ENCODE measurements around the gene SH2D7.

SH2D7 gene

DNA sequence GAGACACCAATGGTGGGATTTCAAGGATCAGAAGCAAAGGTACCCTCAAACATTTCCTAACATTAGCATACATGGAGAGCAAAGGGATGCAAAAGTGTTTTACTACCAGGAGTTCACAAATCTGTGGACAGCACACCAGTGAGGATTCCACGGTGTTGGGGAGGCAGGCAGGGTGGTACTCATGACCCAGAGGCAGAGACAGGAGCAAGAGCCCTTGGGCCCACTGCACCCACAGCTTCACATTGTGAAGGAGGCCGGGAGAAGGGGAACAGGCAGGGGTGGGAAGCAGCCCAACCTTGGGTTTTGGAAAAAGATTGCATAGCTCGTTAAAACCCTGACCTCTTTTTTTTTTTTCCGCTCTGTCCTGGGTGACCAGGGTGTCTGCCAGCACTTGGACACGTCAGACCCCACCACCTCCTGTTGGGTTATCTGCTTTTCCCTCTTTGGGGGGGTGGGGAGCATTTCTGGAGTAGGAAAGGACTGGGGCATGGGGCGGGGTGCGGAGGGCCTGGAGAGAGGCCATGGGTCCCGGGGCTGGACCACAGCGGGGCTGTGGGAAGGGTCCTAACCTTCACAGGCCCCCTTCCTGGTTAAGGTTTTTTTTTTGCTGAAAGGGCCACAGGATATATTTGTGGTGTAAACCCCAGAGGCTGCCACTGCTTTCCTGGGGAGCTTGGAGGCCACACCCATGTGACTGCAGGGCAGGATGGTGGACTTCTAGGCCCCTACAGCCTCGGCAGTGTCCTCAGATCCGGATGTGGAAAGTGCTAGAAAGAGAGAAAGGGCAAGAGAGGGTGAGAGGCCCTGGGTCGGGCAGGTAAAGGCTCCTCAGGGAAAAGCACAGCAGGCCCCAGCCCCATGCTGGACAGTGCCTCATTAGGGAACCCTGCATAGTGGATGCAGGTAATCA lies 12.5 kb downstream of the SH2D7 start:
- no peak for DNase-seq

DNA sequence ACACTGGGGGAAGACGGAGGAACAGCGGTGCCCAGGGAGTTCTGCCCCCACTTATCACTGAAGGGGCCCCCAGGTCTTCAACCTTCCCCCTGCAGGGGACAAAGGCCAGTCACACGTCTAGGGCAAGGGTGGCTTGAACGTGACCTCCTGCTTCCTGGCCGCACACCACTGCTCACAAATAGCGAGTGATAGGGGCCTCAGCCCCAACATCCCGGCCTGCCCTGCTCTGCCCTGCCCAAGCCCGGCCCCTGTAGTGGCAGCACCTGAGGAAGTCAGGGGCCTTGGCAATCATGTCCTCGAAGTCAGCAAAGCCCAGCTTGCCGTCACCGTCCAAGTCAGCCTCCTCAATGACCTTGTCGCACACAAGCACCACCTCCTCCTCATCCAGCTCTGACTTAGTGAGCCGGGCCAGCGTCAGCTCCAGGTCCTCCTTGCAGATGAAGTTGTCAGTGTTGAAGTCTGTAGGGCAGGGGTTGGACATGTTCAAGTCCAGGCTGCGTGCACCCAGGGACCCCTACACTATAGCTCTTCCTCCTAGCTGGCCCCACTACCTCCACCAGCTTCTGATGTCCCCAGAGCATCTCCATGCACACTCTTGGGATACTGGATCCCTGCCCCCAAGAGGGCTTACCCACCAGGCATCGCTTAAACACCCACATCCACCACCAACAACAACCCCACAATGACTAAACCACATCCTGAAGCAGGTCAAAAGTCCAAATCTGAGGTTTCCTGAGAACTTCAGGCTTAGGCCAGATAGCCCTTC lies 13.3 kb downstream of the SH2D7 start:
- no peak for DNase-seq

DNA sequence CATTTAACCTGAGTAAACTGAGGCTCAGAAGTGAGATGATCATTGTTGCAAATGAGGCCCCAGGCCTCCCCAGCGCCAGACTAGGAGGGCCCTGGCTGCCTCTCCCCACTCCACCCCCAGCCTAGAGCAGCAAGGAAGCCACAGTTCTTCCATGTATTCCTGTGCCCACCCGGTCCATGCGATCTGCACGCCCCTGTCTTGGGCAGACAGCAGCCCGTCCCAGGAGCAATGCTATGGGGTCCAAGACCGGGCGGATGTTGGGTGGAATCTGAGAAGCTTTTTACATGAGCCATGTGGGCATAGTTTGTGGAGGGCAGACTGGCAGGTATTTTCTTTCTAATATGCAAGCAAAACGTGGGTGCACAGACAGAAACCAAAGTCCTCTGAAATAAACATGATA lies 15.1 kb downstream of the SH2D7 start:
- DNase-seq: no peak

DNA sequence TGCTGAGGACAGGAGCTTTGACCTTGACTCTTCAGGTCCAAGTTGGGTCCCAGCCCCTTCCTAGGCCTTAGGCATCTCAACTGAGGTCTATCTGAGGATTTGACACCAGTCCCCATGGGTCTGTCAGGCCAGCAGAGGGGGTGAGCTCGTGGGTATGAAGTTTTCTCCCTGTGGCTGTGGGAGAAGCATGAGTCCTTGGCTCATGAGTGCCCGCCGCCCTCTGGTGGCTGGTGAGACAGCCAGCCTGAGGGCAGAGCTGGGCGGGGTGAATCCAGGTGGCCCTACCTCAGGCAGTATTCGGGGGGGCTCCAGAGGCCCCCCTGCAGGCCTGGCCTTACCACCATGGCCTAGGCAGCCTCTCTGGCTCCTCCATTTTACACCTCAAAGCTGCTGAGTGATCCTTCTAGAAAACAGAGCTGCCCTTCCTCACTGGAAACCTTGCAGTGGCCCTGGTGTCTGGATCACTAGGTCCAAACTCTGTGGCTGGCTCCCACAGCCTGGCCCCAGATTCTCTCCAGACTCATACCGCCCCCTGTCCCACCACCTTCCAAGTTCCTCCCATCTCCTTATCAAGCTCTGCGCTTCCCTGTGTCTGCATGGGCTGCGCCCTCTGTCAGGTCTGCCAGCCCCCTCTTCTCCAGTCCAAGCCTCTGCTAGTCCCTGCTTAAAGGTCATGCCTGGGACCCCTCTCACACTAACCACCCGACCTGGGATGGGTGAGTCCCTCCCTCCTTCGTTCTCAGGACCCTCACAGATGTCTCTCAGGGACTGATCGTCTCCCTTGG lies 16.1 kb downstream of the SH2D7 start:
- peak; percentile 86 for DNase-seq

DNA sequence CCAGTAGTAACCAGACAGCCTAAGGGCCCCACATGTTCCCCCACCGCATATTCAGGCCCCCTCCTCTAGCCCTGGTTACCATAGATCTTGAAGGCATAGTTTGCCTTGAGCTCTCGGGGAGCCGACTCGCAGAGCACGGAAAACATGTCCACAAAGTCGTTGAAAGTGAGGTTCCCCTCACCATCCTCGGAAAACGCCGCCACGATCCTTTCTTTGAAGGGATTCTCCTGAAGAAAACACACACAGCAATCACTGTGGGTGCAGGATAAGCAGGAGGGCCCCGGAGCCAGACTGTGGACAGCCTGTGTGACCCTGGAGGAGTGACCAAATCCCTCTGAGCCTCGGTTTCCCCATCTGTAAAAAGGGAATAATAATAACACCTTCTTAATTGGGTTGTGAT lies 16.8 kb downstream of the SH2D7 start:
- DNase-seq: no peak

DNA sequence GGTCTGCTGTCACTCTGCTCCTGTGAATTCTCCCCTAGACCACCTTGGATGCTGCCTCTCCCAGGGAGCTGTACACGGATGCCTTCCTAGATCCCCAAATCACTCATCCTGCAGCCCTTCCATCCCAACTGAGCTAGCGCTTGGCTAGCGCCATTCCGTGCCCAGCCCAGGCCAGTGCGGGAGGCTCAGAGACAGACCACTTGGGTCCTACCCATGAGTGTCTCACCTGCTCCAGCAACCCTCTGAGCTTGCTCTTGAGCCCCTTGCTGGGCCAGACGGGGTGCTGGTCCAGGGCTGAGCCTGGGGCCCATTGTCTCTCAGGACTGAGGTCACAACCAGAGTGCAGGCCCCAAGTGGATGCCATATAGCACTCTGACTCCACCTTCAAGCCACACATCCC lies 17.7 kb downstream of the SH2D7 start:
- DNase-seq: no peak

DNA sequence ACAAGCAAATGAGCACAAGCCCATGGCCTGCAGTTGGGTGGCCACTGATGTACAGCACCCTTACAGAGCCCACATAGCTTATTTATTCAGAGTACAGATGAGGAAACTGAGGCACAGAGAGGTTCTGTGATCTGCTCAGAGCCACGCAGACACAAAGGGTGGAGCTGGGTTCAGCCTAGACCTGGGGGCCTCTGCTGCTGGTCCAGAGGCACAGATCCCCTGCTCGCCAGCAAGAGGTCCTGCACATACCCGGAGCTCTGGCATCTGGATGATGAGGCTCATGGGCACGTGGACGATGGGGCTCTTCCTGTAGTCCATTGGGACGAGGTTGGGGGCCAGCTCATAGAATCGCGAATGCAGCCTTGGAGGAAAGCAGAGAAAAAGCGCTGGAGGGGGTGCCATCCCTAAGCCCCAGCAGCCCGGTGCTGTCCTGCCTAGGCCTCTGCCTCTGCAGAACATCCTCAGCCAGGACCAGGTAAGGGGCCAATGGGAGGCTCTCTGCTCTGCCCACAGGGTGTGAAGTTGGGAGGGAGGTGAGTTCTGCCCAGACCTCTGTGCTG lies 18.6 kb downstream of the SH2D7 start:
- no peak for DNase-seq

DNA sequence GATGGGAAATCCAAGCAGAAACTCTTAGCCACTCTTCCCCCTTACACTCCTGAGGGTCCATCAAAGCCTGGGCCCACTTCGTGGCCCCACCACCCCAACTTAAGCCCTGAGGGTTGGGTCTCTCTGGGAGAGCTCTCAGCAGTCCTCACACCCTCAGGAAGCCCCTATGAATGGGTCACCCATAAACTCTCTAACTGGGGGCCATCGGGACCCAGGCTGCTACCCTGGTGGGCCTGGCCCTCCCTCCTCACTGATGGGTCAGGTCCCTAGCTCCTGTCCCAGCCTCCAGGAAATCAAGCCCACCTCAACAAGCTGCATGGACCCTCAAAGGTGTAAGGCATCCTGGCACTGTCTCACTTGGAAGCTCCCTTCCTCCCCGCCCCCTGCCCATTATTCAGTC lies 19.4 kb downstream of the SH2D7 start:
- DNase-seq: no peak

DNA sequence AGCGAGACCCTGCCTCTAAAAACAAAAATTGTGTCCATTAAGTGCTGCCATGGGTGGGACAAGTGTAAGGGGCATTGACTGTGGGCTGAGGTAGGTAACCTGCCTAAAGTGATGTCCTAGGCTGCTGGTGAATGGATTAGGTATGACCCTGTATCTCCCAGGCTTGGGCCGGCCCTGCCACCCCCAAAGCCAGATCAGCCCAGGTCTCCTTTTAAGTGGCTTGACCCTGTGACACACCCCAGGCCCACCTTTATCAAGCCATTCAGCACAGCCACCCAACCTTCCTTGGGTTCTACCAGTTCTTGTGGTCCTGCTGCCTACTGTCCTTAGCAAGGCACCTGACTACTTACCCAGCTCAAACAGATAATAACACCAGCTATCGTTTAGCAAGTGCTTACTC lies 20.2 kb downstream of the SH2D7 start:
- no peak for DNase-seq

DNA sequence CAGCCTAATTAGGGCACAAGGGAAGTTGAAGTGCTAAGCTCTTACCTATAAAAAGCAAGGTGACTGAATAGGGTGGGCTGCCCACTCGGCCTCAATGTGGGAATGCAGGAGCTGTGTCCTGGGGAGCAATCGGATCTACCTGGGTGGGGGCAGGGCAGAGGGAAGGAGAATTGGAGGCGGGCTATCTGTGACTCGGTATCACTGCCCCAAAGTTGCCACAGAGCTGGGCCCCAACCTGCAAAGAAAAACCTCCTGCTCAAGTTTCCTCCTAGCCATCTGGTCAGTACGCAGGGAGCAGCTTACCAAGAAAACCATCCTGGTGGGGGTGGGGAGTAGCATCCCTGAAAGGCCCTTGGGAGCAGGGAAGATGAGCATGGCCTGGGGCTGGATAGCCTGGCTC lies 28.2 kb downstream of the SH2D7 start:
- no peak for DNase-seq

DNA sequence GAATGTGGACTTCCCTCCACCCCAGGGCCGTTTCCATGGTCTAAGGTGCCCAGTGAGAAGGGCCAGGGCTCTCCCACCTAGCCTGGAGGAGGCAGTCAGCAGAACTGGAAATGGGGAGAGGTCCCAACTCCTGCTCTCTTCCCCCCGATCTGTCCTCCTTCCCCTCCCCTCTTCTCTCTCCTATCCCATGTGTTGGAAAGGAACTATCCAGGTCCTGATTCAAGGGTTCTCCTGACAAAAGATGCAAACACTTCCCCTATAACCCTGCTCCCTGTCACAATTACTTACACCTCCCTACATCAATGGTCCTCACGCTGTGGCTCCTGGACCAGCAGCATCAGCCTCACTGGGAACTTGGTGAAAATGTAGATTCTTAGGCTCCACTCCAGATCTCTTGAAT lies 32.9 kb downstream of the SH2D7 start:
- no peak for DNase-seq

DNA sequence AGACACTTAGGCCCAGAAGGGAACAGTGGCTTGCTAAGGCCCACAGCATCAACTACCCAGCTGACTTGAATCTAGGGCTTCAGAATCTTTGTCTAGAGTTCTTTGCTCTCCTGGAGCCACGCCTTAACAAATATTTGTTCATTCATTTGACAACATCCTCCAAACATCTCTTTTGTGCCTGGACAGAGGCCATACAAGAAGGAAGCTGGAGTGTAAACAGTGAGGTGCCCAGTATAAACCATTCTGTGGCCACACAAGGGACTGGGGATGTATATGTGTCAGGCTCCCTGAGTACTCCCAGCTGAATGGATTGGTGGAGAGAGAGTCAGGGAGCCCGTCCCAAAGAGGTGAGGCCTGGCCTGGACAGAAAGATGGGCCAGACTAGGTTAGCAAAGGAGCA lies 35.5 kb downstream of the SH2D7 start:
- DNase-seq: no peak

DNA sequence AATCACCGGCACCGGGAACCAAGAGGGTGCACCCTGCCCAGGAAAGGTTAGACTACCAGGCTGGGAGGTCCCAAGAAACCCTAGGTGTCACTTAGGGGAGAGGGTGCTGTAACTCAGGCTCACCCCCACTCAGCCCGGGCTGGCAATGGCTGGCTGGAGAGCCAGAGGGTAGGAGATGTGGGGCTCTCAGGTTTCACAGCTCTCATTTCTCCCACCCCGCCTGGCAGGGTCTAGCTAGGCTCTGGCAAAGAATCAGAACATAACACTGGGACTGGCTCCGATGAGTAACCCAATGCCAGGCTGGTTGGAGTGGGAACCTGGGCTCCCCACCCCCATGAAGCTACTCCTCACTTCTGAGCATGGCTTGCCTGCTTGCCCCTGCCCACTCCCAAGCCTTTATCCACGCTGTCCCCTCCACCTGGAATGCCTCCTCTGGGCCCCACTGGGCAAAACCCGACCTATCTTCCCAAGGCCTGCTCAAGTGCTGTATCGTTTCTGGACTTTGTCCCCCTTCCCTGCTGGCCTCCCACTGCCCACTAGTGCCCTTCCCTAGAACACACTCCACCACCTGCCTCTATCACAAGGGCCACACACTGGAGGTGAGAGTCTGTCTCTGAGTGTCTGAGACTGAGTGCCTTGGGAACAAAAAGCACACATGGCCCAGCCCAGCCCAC lies 36.9 kb downstream of the SH2D7 start:
- DNase-seq: no peak

DNA sequence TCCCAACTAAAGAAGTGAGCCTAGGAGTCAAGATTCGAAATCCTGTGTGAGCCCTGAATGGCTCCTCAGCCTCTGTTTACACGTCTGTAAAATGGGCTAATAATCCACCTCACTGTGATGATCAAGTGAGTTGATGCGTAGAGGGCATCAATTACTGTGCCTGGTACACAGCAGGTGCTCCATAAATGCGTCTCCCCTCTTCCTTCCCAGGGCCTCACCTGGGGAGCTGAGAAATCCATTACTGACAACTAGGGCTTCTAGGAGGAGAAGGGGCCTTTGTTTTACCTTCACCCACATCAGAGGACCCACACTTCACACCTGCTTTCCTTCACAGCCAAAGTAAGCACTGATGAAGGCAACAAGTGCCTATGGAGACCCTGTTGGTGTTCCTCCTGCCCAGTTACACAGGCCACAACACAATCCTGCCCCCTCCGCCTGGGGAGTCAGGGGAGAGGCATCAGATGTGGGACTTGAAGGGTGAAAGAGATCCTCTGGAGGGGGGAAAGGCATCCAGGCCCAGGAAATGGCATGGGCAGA lies 37.5 kb downstream of the SH2D7 start:
- no peak for DNase-seq

DNA sequence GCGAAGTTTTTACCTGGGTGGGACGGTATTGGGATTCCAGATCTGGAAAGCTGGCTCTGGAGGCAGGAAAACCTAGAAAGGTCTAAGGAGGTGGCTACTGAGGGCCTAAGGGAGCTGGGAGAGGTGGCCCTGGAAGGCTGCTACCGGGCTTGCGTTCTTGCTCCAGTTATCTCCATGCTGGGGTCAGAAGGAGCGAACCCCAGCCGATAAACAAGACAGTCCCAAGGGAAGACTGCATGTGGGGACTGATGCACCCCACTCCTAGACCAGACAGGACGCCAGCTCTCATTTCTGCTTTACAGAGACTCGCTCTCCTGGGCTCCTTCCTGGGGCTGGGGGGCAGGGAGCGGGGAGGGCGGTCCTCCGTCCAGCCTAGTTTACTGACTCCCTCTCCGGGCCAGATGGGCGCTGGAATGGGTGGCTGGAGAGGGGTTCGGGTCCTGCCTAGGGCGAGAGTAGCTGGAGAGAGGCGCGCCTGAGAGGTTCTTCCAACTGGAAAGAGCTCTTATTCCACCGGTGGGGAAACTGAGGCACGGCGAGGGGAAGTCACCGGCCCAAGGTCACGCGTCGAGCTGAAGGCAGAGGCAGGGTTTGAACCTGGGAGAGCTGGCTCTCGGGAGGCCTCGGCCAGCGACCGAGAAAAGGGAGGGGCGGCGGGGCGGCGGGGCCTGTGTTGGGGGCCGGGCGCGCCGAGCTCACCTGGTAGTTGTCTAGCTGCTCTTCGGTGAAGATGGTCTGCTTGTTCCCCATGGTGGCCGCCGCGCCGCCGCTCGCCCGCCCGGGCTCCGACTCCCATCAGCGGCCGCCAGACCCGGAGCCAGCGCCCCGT lies 38.3 kb downstream of the SH2D7 start:
- peak; percentile 24 for DNase-seq

DNA sequence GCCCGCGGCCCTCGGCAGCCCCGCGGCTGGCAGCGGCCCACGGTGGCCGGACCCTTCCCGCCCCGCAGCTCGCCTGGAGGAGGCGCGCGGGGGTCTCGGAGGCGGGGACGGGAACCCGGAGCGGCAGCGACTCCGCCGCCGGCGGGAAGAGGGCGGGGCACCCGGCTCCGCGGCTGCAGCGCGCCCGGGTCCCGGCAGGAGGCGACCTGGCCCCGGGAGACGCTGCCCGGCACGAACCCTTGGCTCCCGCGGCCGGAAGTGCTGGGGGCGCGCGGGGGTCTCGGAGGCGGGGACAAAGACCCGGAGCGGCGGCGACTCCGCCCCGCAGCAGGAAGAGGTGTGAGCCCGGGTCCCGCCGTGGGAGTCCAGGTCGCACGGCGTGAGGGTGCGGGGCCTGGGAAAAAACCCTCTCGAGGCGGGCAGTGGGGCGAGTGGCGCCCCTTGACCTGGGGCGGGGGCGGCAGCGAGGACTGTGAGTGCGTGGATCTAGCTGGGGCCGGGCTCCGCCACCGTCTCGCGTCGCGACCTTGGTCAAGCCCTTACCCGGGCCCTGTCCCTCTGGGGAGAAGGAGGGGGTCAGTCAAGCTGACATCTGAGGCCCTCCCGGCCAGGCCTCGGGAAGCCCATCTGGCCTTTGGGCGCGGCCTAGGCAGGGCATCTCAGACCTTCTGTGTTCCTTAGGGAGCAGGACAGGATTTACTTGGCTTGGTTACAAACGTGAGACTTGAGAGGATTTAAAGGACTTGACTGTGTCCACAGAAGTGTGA lies 39.1 kb downstream of the SH2D7 start, which contains the start of gene CIB2:
CIB2 (minus strand) TSS at position 151 of the 767 bp plus-strand sequence. CDS start 230 bp downstream, outside the sequence.
- peak; percentile 65 for DNase-seq

DNA sequence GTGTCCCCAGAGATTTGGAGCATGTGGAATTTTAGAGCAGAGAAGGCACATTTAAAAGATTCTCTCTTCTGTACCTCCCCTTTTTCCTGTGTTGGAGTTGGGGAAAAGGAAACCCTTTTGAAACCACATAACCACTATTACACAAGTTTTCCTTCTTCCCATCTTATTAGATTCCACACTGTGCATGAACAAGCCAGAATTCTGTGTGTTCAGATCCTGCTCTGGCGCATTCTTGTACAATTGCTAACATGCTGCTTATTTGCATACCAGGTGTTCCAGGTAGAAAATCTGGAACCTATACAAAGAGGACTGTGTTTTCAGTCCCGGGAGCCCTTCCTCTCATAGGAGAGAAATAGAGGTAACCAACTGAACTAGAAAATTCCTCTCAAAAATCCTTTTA lies 41.4 kb downstream of the SH2D7 start:
- no peak for DNase-seq

DNA sequence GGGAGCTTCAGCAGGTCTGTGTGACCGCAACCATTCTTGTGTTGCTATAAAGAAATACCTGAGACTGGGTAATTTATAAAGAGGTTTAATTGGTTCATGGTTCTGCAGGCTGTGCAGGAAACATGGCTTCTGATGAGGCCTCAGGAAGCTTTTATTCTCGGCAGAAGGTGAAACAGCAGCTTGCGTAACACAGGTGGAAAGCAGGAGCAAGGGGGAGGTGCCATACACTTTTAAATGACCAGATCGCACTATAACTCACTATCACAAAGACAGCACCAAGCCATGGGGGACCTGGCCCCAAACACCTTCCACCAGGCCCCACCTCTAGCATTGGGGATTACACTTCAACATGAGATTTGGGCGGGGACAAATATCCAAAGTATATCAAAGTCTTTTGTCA lies 47.2 kb downstream of the SH2D7 start:
- DNase-seq: no peak

DNA sequence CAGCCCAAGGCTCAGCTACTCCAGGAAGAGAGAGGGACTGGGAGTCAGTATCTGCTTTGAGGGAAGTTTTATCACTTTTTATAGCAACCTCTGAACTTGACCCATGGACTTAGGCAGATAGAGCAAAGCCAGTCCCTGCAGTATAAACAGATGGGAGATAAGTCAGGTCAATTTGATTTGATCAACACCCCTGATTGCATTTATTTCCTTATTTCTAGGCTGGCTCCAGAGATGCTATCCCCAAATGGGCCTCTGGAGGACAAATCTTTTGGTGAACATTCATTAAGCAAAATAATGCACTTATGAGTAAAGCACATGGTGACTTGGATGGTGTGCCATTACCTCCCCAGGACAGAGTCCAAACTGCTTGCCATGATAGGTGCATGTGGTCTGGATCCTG lies 47.9 kb downstream of the SH2D7 start:
- no peak for DNase-seq

DNA sequence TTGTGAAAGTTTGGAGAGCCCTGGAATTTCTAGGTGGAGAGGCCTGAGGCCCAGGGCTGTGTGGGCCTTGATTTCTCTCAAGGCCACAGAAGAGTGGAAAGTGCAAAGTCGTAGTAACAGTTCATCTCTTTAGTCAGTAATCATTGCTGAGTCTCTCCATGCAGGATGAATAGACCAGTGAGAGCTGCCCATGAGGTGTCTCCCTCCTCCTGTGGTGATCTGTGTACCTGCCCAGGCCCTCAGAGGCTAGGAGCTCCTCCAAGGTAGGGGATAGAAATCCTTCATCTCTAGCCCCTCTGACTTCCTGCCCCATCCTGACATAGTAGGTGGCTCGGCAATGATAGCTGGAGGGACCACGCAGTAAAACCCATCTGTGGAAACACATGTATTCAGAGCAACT lies 50.0 kb downstream of the SH2D7 start:
- no peak for DNase-seq

All from activated CD4-positive, alpha-beta T cell treated with anti-CD3 and anti-CD28 coated beads, Interleukin-2, amount 50 U/mL, for 1 hour (primary cell).